ENCODE results near the gene ZNF679. TPM values are rescaled to one million over a fixed set of nuclear protein-coding genes. Genes with fewer than 3 reads are reported as not detected.
"Not testable (repeated sequence)": the region's sequence is repeated elsewhere in the genome, so short reads cannot be mapped to it uniquely, and the experiment has no call there.

Gene ZNF679
- total RNA-seq, result not detected in 2 replicates
- not detected for polyA plus RNA-seq (2012)

- not testable (repeated sequence) for DNase-seq (ENCODE audit: low read depth)
Observed at GRCh38 chr7:64228174-64228573, at the start of gene ZNF679. Gene ZNF679 (plus strand): TSS chr7:64228474. CDS start chr7:64249118, 20,644 bp downstream.

GRCh38 chr7:64180989-64181388, 47.3 kb upstream of the ZNF679 start:
- DNase-seq (ENCODE audit: low read depth), result no peak

GRCh38 chr7:64181586-64181985, 46.7 kb upstream of the ZNF679 start:
- DNase-seq (ENCODE audit: low read depth), result no peak

GRCh38 chr7:64182036-64182790, 46.1 kb upstream of the ZNF679 start:
- no peak for DNase-seq (ENCODE audit: low read depth)

GRCh38 chr7:64183126-64183742, 45.0 kb upstream of the ZNF679 start:
- no peak for DNase-seq (ENCODE audit: low read depth)

GRCh38 chr7:64183827-64184372, 44.4 kb upstream of the ZNF679 start:
- no peak for DNase-seq (ENCODE audit: low read depth)

- no peak for DNase-seq (ENCODE audit: low read depth)
Observed at GRCh38 chr7:64184376-64184775, 43.9 kb upstream of the ZNF679 start.

GRCh38 chr7:64187408-64187807, 40.9 kb upstream of the ZNF679 start:
- no peak for DNase-seq (ENCODE audit: low read depth)

- DNase-seq (ENCODE audit: low read depth), result no peak
Observed at GRCh38 chr7:64192148-64192704, 36.0 kb upstream of the ZNF679 start.

GRCh38 chr7:64192775-64193174, 35.5 kb upstream of the ZNF679 start:
- DNase-seq (ENCODE audit: low read depth), result no peak

- DNase-seq (ENCODE audit: low read depth), result no peak
Observed at GRCh38 chr7:64206903-64207302, 21.4 kb upstream of the ZNF679 start, which contains the start of gene ZNF735. Gene ZNF735 (plus strand): TSS chr7:64207203. CDS start chr7:64207203, 0 bp downstream.

GRCh38 chr7:64219710-64220298, 8.5 kb upstream of the ZNF679 start:
- DNase-seq (ENCODE audit: low read depth), result not testable (repeated sequence)

- DNase-seq (ENCODE audit: low read depth), result no peak
Observed at GRCh38 chr7:64223366-64223765, 4.9 kb upstream of the ZNF679 start.

GRCh38 chr7:64266341-64266919, 38.2 kb downstream of the ZNF679 start:
- no peak for DNase-seq (ENCODE audit: low read depth)

- DNase-seq (ENCODE audit: low read depth), result no peak
Observed at GRCh38 chr7:64277630-64278029, 49.4 kb downstream of the ZNF679 start.

- no peak for DNase-seq (ENCODE audit: low read depth)
Observed at GRCh38 chr7:64294701-64295420, 66.6 kb downstream of the ZNF679 start.

GRCh38 chr7:64297418-64297817, 69.1 kb downstream of the ZNF679 start:
- not testable (repeated sequence) for DNase-seq (ENCODE audit: low read depth)

GRCh38 chr7:64300641-64301405, 72.5 kb downstream of the ZNF679 start:
- DNase-seq (ENCODE audit: low read depth), result no peak

GRCh38 chr7:64307254-64308015, 79.2 kb downstream of the ZNF679 start:
- peak; percentile 92 for DNase-seq (ENCODE audit: low read depth)
